ENCODE data around the gene NCOR1. TPM values are rescaled to one million over a fixed set of nuclear protein-coding genes. Genes with fewer than 3 reads are reported as not detected.

Gene NCOR1
- total and polyA plus RNA-seq, 9 of the 15 experiments (the other 6 are each of a cell fraction or from before 2014, with no cell fraction given), result 20.2 to 66.5 (median 50.9) TPM

DNA sequence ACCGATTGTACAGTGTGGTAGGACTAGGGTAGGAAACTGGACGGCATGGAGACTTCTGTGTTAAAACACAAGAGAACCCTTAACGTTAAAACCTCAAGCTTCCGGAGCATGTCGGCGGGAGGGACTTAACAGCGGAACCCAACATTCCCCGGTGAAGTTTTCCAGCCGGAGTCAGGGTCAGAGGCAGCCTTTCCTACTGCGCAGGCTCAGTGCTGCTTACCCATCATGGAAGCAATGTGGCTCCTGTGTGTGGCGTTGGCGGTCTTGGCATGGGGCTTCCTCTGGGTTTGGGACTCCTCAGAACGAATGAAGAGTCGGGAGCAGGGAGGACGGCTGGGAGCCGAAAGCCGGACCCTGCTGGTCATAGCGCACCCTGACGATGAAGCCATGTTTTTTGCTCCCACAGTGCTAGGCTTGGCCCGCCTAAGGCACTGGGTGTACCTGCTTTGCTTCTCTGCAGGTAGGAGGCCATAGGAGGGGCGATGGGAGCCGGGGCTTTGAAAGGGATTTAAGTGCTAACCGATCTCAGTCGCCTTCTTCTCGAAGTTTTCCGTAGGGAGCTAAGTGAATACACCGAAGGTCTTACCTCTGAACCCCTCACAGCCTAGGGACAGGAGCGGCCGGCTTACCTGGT, 1.8 kb upstream of the NCOR1 start, which contains the start of gene PIGL (continued):
- no peak for TF ChIP-seq REST (IDR thresholded peaks at IDR 0.05; ENCODE audit: borderline replicate concordance)
- no peak for TF ChIP-seq REST (CRISPR knock-in tag; IDR thresholded peaks at IDR 0.05; ENCODE audit: low read depth)
- TF ChIP-seq TEAD2 (tag; IDR thresholded peaks at IDR 0.05), result peak; percentile 58; the same call in 1 of the 2 replicates
- no peak for TF ChIP-seq CGGBP1 (CRISPR knock-in tag; IDR thresholded peaks at IDR 0.05)
- 0 out of 2 replicates have a peak, but pooled peaks have one; percentile 16 for TF ChIP-seq BACH1 (tag; IDR thresholded peaks at IDR 0.05)
- TF ChIP-seq CEBPG (CRISPR knock-in tag; IDR thresholded peaks at IDR 0.05), result no peak
- TF ChIP-seq CEBPG (tag; conservative IDR thresholded peaks at IDR 0.05 in 1 of 2, IDR thresholded peaks at IDR 0.05 in 1 of 2), result no peak
- peak; percentile 28; the same call in 1 of the 2 replicates for TF ChIP-seq NCOR1 (IDR thresholded peaks at IDR 0.05)
- peak; percentile 59; the same call in 1 of the 2 replicates for TF ChIP-seq ELF2 (CRISPR knock-in tag; IDR thresholded peaks at IDR 0.05)
- TF ChIP-seq NCOA6 (IDR thresholded peaks at IDR 0.05), result no peak
- no peak for TF ChIP-seq ARID3A (IDR thresholded peaks at IDR 0.05; ENCODE audit: borderline replicate concordance, low read depth, low read length)
- peak; percentile 68; the same call in 1 of the 2 replicates for TF ChIP-seq ZNF766 (CRISPR knock-in tag; conservative IDR thresholded peaks at IDR 0.05)
- no peak for TF ChIP-seq NFE2 (IDR thresholded peaks at IDR 0.05; ENCODE audit: low read depth)
- TF ChIP-seq ZNF3 (CRISPR knock-in tag; IDR thresholded peaks at IDR 0.05), result no peak
- TF ChIP-seq, protein P1, sequence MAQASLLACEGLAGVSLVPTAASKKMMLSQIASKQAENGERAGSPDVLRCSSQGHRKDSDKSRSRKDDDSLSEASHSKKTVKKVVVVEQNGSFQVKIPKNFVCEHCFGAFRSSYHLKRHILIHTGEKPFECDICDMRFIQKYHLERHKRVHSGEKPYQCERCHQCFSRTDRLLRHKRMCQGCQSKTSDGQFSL (CRISPR knock-in tag; IDR thresholded peaks at IDR 0.05), result no peak
- TF ChIP-seq, protein P1 (tag; IDR thresholded peaks at IDR 0.05), result no peak
- TF ChIP-seq LEF1 (IDR thresholded peaks at IDR 0.05), result no peak
- TF ChIP-seq FOXA1 (IDR thresholded peaks at IDR 0.05; ENCODE audit: borderline replicate concordance), result no peak
- TF ChIP-seq KDM2B (CRISPR knock-in tag; IDR thresholded peaks at IDR 0.05), result no peak
